Measurements from ENCODE around the gene SH3RF1.

The SH3RF1 gene

DNA sequence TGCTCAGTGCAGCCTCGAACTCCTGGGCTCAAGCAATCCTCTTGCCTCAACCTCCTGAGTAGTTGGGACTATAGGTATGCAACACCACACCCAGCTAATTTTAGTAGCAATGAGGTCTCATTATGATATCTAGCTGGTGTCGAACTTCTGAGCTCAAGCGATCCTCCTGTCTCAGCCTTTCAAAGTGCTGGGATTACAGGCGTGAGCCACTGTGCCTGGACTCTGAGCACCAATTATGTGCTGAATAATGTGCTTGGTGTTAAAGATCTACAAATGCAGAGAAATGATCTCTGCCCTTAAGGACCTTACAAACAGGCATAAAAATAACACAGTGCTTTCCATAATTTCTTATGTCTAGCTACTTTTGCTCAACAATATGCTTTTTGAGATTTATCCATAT, 131.7 kb downstream of the SH3RF1 start:
- DNase-seq (ENCODE audit: low read depth in 2 of 2, low spot score in 1 of 2): no peak

DNA sequence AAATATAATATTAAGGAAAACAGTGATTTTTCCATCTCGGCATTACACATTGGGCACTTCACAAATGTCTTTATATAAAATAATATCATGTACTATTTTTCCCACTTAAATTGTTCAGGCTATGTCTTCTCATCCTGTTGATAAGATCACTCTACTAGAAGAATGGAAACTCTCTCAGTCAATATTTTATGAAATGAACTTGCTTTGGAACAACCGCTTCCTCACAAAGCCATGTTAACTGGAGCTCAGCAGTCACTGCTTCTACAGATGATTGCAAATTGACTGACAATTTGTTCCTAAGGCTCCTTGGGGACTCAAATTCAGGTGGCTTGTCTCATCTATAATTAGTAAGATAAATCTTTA, 133.2 kb downstream of the SH3RF1 start:
- no peak for DNase-seq (ENCODE audit: low read depth in 2 of 2, low spot score in 1 of 2)

DNA sequence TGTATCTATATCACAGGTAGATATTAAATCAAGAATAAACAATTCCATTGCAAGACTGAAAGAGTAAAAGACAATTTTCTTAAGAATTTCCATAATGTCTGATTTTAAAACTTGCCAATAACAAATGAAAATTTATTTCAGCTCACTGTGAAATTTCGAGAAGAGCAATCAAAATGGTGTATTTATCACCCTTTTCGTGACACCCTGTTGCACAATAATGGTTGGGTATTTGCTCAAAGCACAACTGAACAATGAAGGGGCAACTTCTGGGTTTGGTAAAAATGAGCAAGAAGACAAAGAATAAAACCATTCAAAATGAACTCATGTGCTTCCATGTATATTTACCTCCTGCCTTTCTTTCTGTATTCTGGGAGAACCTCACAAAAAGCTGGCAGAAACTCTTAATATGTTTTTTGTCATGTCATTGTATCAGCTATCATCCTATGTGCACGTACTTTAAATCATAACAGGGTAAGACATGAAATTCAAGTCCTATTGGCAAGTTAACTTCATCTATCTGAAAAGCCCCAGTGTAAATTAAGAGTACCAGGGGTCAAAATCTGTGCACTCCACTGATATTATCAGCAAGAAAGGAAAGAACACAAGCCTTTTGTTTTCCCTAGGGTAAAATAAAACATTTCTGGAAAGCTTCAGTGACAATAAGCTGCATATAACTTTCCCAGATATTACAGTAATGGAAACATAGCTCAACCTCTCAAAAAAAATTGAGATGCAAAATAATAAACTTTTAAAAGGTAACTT, 133.8 kb downstream of the SH3RF1 start:
- no peak for DNase-seq (ENCODE audit: low read depth in 2 of 2, low spot score in 1 of 2)

DNA sequence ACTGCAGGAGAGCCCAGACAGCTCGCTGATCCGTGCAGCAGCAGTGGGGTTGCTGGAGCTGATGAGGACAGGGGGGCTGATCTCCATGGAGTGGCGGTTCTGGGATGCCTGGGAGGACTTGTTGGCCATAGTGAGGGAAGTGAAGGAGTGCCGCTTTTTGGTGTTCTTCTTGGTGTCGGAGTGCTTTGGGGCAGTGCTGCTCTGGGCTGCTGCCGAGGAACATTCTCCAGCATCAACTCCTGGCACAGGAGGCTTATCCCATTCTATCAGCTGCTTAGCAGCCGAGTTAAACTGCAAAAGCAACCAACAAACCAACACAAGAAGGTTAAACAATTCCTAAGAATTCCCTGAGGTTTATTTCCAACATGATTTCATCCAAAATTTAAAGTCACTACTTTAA, 134.4 kb downstream of the SH3RF1 start:
- no peak for DNase-seq (ENCODE audit: low read depth in 2 of 2, low spot score in 1 of 2)

DNA sequence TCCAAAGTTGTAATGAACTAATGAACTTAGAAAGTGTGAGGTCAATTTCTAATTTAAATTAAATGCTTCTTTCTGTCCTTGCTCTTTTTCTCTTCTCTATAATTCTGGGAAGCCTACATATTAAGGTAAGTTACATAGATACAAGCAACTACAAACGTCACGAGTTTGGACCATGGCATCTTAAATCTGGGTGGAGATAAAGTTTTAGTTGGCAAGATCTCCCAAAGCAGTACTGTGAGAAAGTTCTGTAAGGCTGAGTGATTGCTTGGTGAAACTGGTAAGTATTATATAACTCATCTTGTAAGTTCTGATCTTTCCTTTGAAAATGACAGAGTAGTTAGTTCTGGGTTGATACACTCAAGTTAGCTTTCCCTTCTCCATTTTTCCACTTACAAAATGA, 135.0 kb downstream of the SH3RF1 start:
- DNase-seq (ENCODE audit: low read depth in 2 of 2, low spot score in 1 of 2): no peak

DNA sequence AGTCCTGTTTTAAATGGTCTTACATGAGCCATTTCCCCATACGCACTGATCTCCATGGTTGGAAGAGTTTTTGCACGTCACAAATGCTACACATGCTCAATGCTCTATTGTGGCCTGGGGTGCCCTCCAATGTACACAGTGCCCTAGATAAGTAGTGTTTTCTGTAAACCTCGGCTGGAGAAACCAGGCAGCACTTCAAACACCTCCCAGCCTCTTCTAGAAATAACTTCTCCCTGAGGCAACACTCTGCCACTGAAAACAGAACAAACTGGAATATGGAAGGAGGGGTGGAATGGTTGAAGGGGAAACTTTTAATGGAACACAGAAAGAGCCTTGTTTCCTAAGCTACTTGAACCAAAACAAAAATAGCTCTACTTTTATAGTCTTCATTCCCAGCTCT, 136.8 kb downstream of the SH3RF1 start:
- no peak for DNase-seq (ENCODE audit: low read depth in 2 of 2, low spot score in 1 of 2)

DNA sequence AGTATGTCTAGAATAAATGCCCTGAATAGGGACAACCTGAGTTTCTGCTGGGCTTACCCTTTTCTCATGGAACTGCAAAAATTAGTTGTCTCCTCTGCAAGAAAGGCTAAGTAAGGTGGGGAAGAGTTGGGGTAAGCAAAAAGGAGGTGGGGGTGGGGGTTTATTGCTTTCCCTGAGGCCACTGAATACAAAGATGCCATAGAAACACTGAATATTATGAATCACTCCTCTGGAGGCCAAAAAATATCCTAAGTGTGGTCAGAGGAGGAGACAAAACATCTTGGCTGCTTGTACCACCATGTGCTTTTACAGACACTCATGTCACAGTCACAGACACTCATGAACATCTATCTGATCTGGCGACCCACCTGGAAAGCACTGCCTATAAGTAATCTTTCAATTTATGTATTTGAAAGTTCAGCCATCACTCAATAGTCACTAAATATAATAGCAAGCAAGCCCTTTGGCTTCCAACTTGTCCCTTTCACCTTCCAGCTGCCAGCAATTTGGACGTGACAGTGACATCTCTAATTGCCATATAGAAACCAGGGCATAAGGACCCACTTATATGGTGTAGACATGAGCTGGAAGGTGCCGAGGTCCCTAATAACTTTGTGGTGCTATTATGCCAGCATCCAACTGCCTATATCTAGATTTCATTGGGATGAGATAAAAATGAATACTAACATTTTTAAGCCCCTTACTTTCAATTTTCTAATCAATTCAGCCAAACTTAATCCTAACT, 138.0 kb downstream of the SH3RF1 start:
- no peak for DNase-seq (ENCODE audit: low read depth in 2 of 2, low spot score in 1 of 2)

DNA sequence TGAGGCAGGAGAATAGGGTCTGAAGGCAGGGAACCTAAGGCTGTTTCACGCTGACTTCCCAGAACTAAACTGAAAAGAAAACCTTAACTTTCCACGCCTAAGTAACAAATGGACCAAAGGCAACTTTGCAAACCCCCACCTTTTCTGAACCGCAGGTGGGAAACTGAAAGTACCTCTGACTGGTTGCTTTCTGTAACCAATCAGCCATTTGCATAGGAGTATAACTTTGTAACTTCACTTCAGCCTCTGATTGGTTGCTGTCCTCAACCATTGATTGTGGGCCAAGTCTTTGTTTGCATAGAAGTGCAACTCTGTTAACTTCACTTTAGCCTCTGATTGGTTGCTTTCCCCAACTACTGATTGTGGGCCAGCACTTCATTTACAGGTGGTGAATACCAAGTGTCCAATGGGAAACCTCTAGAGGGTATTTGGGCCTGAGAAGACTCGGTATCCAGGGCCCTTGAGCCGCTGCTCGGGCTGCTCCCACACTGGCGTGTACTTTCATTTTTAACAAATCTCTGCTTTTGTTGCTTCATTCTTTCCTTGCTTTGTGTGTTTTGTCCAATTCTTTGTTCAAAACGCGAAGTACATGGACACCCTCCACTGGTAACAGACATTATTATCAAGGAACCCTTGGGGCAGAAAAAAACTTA, 139.1 kb downstream of the SH3RF1 start:
- no peak for DNase-seq (ENCODE audit: low read depth in 2 of 2, low spot score in 1 of 2)

DNA sequence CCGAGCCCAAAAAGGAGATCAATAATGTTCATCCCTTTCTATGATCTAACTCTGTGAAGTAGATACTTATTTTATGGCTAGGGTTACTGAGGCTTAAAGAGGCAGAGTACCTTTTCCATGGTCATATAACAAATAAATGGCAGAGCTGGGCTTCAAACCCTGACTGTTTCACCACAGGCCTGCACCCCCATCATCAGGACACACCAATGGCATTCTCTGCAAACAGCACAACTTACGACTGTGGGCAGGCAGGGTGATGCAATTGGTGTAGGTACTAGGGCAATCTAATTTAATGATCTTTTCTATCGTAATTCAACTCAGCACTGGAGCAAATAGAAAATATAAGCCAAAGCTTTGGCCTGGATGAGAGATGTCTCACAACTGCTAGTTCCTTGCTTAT, 141.9 kb downstream of the SH3RF1 start:
- DNase-seq (ENCODE audit: low read depth in 2 of 2, low spot score in 1 of 2): no peak

DNA sequence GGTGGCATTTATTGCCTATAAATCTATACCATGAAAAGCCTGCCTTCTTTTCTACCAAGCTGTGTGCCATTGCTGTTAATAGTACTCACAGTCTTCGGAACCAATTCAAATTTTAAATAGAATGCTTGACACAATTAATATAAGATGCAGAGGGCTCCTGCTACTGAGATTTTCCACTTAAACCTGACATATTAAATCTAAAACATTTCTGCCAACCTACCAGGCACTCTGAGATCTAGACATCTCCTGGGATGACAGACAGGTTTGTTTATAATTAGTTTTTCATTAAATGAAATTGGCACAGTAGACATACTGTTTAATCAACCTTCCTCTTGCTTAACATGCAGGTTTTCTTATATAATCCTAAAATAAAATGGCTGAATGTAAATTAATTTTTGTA, 143.4 kb downstream of the SH3RF1 start:
- no peak for DNase-seq (ENCODE audit: low read depth in 2 of 2, low spot score in 1 of 2)

DNA sequence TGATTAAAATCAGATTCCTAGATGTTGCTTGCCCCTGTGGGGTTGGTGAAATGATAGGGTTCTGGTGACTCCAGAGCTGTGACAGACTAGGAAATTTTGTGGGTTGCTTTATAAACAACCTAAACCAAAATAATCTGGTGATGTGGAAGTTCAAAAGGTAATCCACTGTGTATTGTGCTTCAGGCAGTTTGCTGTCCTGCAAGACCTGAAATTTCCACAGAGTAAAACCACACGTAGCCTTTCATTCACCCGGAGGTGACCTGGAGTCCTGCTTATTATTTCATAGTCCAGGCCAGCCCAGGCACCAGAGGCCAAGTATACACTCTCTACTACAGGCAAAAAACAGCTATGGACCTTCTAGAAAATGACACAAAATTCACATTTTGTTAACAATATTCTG, 146.1 kb downstream of the SH3RF1 start:
- DNase-seq (ENCODE audit: low read depth in 2 of 2, low spot score in 1 of 2): no peak

DNA sequence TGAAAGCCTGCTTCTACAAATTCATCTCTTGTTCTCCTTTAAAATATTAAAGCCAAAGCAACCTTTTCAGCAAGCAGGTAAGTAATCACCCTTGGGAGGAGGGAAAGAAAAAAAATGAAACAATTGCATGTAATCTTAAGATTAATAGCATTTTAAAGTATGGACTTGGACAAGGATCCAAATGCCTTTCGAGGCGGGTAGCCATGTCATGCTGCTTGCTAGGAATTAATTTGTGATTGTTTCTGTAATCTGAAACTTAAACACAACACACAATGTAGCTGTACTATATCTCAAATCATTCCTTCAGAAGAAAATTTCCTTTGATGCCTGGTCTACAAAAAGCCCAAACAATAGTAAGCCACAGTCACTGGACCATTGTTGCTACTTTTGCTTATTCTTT, 148.3 kb downstream of the SH3RF1 start:
- no peak for DNase-seq (ENCODE audit: low read depth in 2 of 2, low spot score in 1 of 2)

DNA sequence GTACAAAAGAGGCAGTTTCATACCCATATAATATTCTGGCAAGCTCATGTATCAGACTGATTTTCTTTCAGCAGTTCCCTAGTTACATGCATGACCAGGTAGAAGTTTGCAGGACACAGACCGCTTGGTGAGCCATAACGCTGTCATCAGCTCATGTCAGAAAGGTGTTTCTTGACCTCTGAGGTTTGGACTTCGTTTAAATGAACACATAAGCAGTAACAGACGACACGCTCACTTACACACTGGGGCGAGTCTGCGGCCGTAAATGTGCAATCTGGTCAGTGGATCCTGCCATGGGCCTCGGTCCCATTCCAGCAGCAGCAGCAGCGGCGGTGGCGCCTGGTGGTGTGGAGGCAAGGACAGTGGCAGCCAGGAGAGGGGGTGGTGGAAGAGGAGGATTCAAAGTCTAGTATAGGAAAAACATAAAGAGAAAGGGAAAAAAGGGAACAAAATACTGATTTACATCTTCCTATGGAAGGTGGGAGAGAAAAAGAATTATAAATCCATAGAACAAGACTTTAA, 148.8 kb downstream of the SH3RF1 start:
- DNase-seq (ENCODE audit: low read depth in 2 of 2, low spot score in 1 of 2): no peak

DNA sequence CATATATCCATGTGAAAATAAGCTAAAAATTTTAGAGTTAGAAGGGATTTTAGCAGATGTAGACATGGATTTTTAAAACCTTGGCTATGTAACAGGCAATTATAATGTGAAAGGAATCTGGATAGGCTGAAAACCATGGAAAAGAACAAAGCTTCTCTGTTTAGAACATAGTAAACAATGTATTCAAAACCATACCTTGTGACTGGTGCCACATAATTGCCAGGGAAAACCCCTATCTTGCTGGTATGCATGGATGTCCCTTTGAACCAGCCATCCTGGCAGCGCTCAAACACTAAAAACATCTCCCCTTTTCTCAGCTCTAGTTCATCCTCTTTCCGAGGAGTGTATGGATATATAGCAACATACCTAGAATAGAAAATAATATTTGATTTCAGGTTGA, 150.1 kb downstream of the SH3RF1 start:
- no peak for DNase-seq (ENCODE audit: low read depth in 2 of 2, low spot score in 1 of 2)

DNA sequence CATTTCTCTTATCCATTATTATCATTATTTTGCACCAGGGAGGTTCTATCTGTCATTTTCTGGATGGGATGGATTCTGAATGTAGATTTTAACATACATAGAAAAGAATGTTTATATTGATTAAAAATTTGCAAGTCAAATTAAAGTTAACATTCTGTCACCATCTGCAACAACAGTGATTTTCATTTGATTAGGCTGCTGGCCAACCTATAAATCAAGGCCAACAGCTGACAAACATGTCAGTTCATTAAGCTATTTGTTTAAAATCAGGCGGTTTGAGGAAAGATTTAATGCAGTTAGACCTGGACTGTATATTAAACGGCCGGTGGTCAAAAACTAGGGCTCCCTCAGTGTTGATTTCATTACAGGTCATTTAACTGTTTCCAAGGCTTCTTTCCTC, 151.2 kb downstream of the SH3RF1 start:
- no peak for DNase-seq (ENCODE audit: low read depth in 2 of 2, low spot score in 1 of 2)

DNA sequence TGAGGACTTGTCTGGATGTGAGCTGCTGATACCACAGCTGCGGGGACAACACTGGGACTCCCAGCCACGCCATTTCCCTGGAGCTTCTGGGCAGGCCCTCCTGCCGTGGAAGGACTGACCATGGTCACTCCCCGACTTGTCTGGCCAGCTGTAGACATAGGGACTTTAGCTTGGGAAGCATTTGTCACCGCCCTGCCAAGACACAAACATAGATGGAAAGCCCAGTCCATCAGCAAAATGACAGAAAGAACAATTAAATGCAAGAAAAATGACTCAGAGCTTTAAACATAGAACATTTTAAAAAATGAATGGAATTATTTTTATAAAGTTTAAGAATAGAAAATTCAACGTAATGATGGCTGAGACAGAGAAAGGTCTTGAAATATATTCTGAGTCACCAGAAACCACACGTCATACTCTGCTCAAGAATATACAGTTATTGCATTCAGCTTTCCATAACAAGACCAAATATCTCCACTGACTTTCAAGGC, 153.1 kb downstream of the SH3RF1 start:
- DNase-seq (ENCODE audit: low read depth in 2 of 2, low spot score in 1 of 2): no peak

DNA sequence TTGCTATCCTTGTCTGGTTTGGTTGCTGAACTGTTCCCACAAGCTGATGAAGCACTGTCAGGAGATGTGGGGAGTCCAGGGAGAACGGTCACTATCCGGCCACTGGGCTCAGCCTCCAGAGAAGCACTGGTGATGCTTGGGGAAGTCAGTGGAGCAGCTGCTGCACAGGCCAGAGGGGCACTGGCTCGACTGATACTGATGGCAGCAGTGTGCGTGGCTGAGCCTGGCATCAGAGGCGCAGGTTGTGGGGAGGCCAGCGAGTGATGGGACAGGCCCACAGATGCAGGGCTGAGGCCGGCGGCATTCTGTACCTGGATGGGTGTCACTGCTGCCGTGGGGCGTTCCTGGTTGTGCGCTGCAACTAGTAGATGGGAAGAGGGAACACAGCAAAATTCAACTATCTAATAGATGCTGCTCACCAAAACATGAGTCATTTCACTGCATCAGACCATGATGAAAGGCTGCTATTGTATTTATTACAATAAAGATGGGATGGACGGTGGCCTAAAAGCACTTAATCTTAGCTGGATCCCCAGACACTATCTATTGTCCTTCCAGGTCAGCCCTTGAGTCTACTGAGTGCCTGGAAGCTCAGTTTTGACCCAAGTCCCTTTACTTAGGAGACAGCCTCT, 154.4 kb downstream of the SH3RF1 start:
- DNase-seq (ENCODE audit: low read depth in 2 of 2, low spot score in 1 of 2): no peak

DNA sequence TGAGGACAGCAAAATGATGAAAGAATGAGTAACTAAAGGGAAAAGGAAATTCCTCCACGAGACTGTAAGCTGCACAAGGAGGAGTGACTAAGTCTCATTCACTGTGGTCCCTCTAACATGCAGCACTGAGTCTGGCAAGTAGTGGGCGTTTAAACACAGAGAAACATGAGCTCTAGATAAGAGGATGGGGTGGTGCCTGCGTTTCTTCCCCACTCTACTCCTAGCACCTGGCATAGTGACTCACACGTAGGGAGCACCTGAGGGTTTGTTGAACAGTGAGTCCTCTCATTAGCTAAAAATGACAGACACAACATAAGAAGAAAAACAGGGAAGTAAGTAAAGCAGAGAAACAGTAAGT, 154.9 kb downstream of the SH3RF1 start:
- DNase-seq (ENCODE audit: low read depth in 2 of 2, low spot score in 1 of 2): no peak

DNA sequence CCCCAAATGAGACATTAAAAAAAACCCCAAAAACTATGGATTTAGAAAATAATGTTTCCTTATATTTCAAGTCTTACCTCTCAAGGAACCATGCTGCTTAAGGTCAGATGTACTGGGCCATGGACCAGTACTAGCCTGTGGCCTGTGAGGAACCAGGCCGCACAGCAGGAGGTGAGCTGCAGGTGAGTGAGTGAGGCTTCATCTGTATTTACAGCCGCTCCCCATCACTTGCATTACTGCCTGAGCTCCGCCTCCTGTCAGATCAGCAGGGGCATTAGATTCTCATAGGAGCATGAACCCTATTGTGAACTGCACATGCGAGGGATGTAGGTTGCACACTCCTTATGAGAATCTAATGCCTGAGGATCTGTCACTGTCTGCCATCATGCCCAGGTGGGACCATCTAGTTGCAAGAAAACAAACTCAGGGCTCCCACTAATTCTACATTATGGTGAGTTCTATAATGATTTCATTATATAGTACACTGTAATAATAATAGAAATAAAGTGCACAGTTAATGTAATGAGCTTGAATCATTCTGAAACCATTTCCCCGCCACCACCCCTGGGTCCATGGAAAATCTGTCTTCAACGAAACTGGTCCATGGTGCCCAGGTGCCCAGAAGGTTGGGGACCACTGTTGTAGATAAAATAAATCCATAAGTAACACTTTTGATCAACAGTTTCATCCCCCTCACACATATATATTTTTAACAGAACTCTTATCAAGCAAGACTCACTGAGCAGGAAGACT, 155.4 kb downstream of the SH3RF1 start:
- no peak for DNase-seq (ENCODE audit: low read depth in 2 of 2, low spot score in 1 of 2)

DNA sequence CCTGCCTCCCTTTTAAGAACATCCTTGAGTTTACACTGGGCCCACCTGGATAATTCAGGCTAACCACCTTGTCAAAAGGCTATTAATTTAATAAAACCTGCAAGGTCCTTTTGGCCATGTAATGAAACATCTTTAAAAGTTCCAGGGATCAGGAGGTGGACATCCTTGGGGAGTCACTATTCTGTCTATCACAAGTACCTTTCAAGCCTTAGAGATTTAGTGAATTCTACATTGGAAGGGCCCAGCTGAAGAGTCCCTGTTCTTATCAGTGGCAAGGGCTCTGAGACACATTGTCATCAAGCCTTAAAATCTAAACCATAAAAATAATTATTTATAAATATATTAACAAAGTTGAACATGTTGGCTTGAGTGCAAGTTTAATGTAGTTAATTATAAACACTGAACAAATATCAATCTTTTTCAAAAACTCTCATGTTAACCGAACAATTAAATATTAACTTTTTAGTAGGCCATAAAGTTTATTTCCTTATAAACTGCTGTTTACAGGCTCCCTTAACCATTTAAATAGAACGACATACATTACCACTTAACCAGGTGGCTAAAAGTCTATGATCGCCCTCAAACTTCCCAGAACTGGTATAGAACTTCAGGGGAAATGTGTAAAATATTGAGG, 156.3 kb downstream of the SH3RF1 start:
- DNase-seq (ENCODE audit: low read depth in 2 of 2, low spot score in 1 of 2): no peak

Data from stimulated activated CD8-positive, alpha-beta memory T cell treated with anti-CD3 and anti-CD28 coated beads, Interleukin-4, amount 100 ng/mL, for 1 hour (primary cell).